CD4-positive, CD25-positive, alpha-beta regulatory T cell (primary cell): Measurements from ENCODE around the gene TFAP2E. TPM values are rescaled to one million over a fixed set of nuclear protein-coding genes. Genes with fewer than 3 reads are reported as not detected.

ENCODE experiments used
- ATAC-seq, 2 donors: fragments of 150-1000 bp; cut with Tn5 transposase; one replicate each; pipeline ENCODE4 v1.10.0; 2021; ENCODE audit warnings: low read depth in 2 of 2, moderate number of reproducible peaks in 2 of 2, moderate library complexity in 1 of 2
- DNase-seq, 3 donors: peaks; one replicate each; pipeline versions ENCODE4 v3.0.0 to v3.0.0-alpha.2; 2012 to 2022; ENCODE audit warnings: mixed read lengths in 1 of 3
- H3K27ac ChIP-seq: one replicate; pipeline ENCODE4 v1.7.0; 2013; ENCODE audit warnings: mild to moderate bottlenecking, low read length; ENCODE audit not compliant: insufficient read depth, poor library complexity, severe bottlenecking
- H3K27me3 ChIP-seq: one replicate; pipeline ENCODE4 v1.7.0; 2013; ENCODE audit warnings: low read length; ENCODE audit not compliant: control insufficient read depth, insufficient read depth
- H3K36me3 ChIP-seq: one replicate; pipeline ENCODE4 v1.7.0; 2013; ENCODE audit warnings: mild to moderate bottlenecking, low read length, moderate library complexity; ENCODE audit not compliant: control insufficient read depth, insufficient read depth
- H3K4me1 ChIP-seq: 2 replicates; pipeline ENCODE4 v1.7.0; 2013; ENCODE audit warnings: mild to moderate bottlenecking, low read length; ENCODE audit not compliant: insufficient read depth, control insufficient read depth, poor library complexity, severe bottlenecking
- H3K4me3 ChIP-seq: one replicate; pipeline ENCODE4 v1.7.0; 2013; ENCODE audit warnings: low read depth, mild to moderate bottlenecking, low read length, moderate library complexity
- H3K9me3 ChIP-seq, 2 experiments: 1 replicate in 1 of 2; 2 replicates in 1 of 2; pipeline ENCODE4 v1.7.0; 2013; ENCODE audit warnings: low read length in 2 of 2, mild to moderate bottlenecking in 1 of 2, moderate library complexity in 1 of 2; ENCODE audit not compliant: control insufficient read depth in 2 of 2
- H3K27ac Mint-ChIP-seq, 3 donors: one replicate each; pipeline ENCODE4 v1.8.0; 2020 to 2022; ENCODE audit warnings: mild to moderate bottlenecking in 3 of 3, mixed read lengths in 3 of 3, moderate library complexity in 2 of 3
- H3K27me3 Mint-ChIP-seq: one replicate; pipeline ENCODE4 v1.8.0; 2022; ENCODE audit warnings: mild to moderate bottlenecking, mixed read lengths
- H3K36me3 Mint-ChIP-seq: one replicate; pipeline ENCODE4 v1.8.0; 2020; ENCODE audit warnings: mixed read lengths
- H3K4me1 Mint-ChIP-seq, 4 donors: one replicate each; pipeline ENCODE4 v1.8.0; 2020 to 2022; ENCODE audit warnings: mixed read lengths in 4 of 4, mild to moderate bottlenecking in 1 of 4
- H3K4me3 Mint-ChIP-seq, 4 donors: one replicate each; pipeline ENCODE4 v1.8.0; 2020 to 2022; ENCODE audit warnings: mild to moderate bottlenecking in 4 of 4, mixed read lengths in 4 of 4, moderate library complexity in 3 of 4
- H3K9me3 Mint-ChIP-seq, 7 donors: one replicate each; pipeline ENCODE4 v1.8.0; 2020 to 2022; ENCODE audit warnings: mixed read lengths in 7 of 7, mild to moderate bottlenecking in 3 of 7, moderate library complexity in 2 of 7
- polyA plus RNA-seq, 4 donors: library from polyadenylated mRNA; unstranded; fragments of 300-500 nt; fragmentation: Illumina TruSeq; gene quantifications; one replicate each; pipeline ENCODE4 v1.2.3, GENCODE V29; 2021
- total RNA-seq: library from RNA; stranded (reverse); gene quantifications from one replicate; pipeline ENCODE4 v1.2.3, GENCODE V29; 2022

The TFAP2E gene
- total and polyA plus RNA-seq, 5 donors from 2014 or later = 0.17 to 5.1 (median 0.46) TPM; not detected in 1

DNA sequence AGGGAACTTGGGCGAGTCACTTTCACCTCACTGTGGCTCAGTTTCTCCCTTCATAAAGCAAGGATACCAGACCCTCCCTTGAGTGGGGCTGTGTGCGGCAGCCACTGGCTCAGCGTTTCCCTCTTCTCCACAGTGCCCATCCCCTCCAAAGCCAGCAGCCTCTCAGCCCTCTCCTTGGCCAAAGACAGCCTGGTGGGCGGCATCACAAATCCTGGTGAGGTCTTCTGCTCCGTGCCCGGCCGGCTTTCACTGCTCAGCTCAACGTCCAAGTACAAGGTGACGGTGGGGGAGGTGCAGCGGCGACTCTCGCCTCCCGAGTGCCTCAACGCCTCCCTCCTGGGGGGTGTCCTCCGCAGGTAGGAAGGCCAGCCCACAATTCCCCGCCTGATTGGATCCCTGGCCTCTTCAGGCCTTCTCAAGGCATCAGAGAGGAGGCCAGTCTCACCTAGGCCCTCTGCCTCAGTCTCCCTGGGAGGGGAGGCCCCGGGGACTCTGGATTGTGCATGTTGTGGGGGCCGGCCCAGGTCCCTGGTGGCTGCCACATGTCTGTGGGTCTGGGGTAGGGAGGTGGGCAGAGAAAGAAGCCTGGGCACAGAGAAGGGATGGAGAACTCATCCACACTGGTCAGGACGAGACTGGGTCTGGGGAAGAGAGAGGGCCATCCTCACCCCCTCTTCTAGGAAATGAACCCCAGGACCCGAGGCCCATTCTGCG is 15.2 kb downstream of the TFAP2E start:
- Mint-ChIP-seq H3K9me3 (no peaks in the 10 kb centered on the region), H3K27ac (no peak overlapping the region)
- no peak for ATAC-seq

DNA sequence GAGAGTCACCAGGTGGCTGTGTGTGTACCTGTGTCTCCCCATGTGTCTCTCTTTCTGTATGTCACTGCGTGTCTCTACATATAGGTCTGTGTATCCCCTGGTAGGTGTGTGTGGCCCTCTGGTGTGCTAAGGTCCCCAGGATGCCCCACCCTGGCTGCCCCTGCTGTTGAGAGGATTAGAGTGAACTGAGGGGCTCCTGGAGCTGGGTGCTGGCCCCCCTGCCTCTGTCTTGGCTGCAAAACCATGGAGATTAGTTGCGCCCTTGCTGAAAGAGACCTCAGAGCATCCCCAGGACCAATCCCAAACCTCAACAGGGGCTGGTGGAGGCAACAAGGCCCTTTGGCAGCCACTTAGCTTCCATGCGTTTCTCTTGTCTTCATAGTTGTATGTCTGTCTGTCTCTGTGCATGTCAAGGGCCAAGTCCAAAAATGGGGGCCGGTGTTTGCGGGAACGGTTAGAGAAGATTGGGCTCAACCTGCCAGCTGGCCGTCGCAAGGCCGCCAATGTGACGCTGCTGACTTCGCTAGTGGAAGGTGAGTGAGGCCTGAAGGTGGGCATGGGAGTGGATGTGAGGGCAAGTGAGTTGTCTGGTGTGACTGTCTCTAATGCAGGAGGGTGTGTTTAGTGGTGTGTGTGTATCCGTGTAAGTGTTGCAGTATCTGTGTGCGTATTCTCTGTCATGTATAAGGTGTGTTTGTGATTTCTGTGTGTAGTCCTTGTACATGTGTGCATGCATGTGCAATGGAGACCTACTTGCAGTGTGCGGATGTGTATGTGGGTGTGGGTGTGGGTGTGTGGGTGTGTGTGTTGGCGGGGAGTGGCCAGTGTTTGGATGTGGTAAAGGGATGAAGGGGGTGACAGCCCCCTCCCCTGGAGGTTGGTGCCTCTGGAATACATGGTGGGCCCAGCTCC is 16.7 kb downstream of the TFAP2E start:
- Histone ChIP-seq H3K9me3 (no peaks in the 10 kb centered on the region), H3K27ac (no peak overlapping the region), H3K27me3 (no peaks in the 10 kb centered on the region), H3K4me3 (no peak overlapping the region), H3K4me1 (no peaks in the 10 kb centered on the region), H3K36me3 (peaks cover 5% of the 10 kb centered on the region)
- ATAC-seq (peak in 1 of 2 donors; percentile 10), DNase-seq (no peak)
- H3K36me3 Mint-ChIP-seq = peaks cover 18% of the 10 kb centered on the region
- H3K4me3 Mint-ChIP-seq = no peak overlapping the region
- H3K27ac Mint-ChIP-seq = peak overlapping the region in 1 of 3 donors; percentile 82
- peaks cover 0 to 12% (median 3%) of the 10 kb centered on the region in 4 donors for H3K4me1 Mint-ChIP-seq
- no peaks in the 10 kb centered on the region for H3K27me3 Mint-ChIP-seq
- H3K9me3 Mint-ChIP-seq = no peaks in the 10 kb centered on the region

More for the DNA sequence above, 15.2 kb downstream of the TFAP2E start:
- Mint-ChIP-seq H3K36me3 (peaks cover 18% of the 10 kb centered on the region), H3K4me3 (no peak overlapping the region), H3K27me3 (no peaks in the 10 kb centered on the region), H3K4me1 (peaks cover 0 to 12% (median 1%) of the 10 kb centered on the region in 4 donors)
- no peak for DNase-seq
- no peak overlapping the region for H3K27ac ChIP-seq
- H3K36me3 ChIP-seq = peaks cover 5% of the 10 kb centered on the region
- H3K4me1 ChIP-seq = no peaks in the 10 kb centered on the region
- no peak overlapping the region for H3K4me3 ChIP-seq
- H3K9me3 ChIP-seq = no peaks in the 10 kb centered on the region
- no peaks in the 10 kb centered on the region for H3K27me3 ChIP-seq

DNA sequence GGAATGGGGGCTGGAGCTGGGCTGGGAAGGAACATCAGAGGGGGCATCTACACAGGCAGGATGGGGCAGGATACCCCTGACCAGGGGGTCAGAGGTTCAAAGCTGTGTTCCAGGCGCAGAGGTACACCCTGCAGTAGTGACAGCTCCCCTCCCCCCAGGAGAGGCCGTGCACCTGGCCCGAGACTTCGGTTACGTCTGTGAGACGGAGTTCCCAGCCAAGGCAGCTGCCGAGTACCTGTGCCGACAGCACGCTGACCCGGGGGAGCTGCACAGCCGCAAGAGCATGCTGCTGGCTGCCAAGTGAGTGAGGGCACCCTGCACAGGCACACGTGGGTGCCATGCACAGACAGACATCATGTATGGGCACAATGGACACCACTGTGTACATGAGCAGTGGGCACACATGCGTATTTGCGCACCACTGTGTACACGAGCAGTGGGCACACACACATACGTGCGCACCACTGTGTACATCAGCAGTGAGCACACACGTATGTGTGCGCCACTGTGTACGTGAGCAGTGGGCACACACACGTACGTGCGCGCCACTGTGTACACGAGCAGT is 17.4 kb downstream of the TFAP2E start:
- H3K27me3 Mint-ChIP-seq = no peaks in the 10 kb centered on the region
- peaks cover 18% of the 10 kb centered on the region for H3K36me3 Mint-ChIP-seq
- no peaks in the 10 kb centered on the region for H3K27me3 ChIP-seq
- H3K4me3 Mint-ChIP-seq = no peak overlapping the region
- H3K27ac Mint-ChIP-seq = no peak overlapping the region
- ATAC-seq = no peak
- no peak overlapping the region for H3K27ac ChIP-seq
- no peak for DNase-seq
- no peak overlapping the region for H3K4me3 ChIP-seq
- peaks cover 5% of the 10 kb centered on the region for H3K36me3 ChIP-seq
- H3K9me3 ChIP-seq = no peaks in the 10 kb centered on the region
- H3K9me3 Mint-ChIP-seq = no peaks in the 10 kb centered on the region
- no peaks in the 10 kb centered on the region for H3K4me1 ChIP-seq
- H3K4me1 Mint-ChIP-seq = peaks cover 0 to 12% (median 3%) of the 10 kb centered on the region in 4 donors

DNA sequence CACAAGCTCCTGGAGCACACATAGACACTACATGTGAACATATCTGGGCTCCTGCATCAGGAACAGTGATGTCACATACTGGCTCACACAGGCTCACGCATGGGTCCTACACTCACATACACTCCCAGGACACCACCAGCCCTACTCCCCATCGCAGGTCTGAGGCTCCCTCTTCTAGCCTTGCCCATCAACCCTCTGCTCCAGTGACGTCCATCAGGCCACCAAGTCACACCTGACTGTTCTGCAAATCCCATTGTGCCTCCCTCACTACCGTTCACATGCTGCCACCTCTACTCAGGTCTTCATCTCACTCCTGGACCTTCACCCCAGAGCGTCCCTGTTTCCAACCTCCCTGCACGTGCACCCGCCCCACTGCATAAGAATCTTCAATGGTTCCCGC is 18.1 kb downstream of the TFAP2E start:
- H3K27me3 Mint-ChIP-seq = no peaks in the 10 kb centered on the region
- peaks cover 18% of the 10 kb centered on the region for H3K36me3 Mint-ChIP-seq
- ATAC-seq (no peak), DNase-seq (no peak)
- Histone ChIP-seq H3K27me3 (no peaks in the 10 kb centered on the region), H3K36me3 (peaks cover 5% of the 10 kb centered on the region), H3K27ac (no peak overlapping the region), H3K4me3 (no peak overlapping the region), H3K4me1 (no peaks in the 10 kb centered on the region), H3K9me3 (no peaks in the 10 kb centered on the region)
- H3K4me3 Mint-ChIP-seq = no peak overlapping the region
- H3K4me1 Mint-ChIP-seq = peaks cover 0 to 12% (median 3%) of the 10 kb centered on the region in 4 donors
- H3K9me3 Mint-ChIP-seq = no peaks in the 10 kb centered on the region
- peak overlapping the region in 1 of 3 donors; percentile 31 for H3K27ac Mint-ChIP-seq

DNA sequence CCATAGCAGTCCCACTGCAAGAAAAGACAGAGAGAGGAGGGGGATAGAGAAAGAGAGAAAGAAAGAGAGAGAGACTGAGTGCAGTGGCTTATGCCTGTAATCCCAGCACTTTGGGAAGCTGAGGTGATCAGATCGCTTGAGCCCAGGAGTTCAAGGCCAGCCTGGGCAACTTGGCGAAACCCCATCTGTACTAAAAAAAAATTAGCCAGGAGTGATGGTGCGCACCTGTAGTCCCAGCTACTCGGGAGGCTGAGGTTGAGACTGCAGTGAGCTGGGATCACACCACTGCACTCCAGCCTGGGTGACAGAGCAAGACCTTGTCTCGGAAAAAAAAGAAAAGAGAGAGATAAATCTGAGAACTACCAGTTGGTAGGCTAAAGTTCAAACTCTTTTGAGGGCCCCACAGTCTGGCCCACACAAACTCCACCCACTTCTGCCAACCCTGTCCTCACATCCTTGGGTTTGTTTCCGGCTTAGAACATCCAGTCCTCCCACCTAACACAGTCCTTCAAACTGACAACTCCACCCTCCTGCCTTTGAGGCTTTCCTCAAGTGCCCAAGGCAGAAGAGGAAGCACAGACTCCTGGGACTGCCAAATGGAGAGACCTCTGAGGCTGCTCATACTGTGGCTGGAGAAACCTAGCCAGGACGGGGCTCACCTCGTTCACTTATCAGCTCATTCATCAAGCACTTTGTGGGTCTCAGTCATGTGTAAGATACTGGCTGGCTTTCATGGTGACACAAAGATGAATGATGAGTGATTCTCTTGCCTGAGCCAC is 20.1 kb downstream of the TFAP2E start:
- Mint-ChIP-seq H3K27me3 (no peaks in the 10 kb centered on the region), H3K4me1 (peaks cover 0 to 12% (median 3%) of the 10 kb centered on the region in 4 donors), H3K4me3 (no peak overlapping the region), H3K9me3 (no peaks in the 10 kb centered on the region), H3K27ac (peak overlapping the region in 2 of 3 donors; percentile 48 to 74), H3K36me3 (peaks cover 18% of the 10 kb centered on the region)
- no peak overlapping the region for H3K4me3 ChIP-seq
- H3K27me3 ChIP-seq = no peaks in the 10 kb centered on the region
- DNase-seq (peak in 1 of 3 donors; percentile 42), ATAC-seq (peak in 1 of 2 donors; percentile 21)
- H3K4me1 ChIP-seq = no peaks in the 10 kb centered on the region
- H3K36me3 ChIP-seq = peaks cover 8% of the 10 kb centered on the region
- H3K27ac ChIP-seq = no peak overlapping the region
- no peaks in the 10 kb centered on the region for H3K9me3 ChIP-seq

DNA sequence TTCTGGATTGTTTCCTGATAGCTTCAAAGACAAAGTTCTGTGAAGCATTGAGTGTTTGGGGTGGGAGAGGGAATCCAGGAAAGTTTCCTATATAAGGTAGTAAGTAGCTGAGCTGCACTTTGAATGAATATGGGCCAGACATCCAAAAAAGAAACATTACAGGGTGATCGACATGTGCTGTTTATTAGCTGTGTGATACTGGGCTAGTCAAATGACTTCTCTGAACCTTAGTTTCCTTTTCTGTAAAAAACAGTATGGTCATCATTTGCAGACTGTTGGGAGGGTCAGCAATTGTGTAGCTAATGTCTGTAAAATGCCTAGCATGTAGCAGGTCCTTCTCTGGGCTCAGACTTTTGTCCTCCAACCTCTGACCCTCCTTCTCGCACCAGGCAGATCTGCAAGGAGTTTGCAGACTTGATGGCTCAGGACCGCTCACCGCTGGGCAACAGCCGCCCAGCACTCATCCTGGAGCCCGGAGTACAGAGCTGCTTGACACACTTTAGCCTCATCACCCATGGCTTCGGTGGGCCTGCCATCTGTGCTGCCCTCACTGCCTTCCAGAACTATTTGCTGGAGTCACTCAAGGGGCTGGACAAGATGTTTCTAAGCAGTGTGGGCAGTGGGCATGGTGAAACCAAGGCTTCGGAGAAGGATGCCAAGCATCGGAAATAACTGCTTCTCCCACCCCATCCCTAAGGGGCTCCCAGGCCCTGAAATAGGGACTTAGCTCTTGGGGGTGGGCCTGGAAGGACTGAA is 21.1 kb downstream of the TFAP2E start:
- no peak overlapping the region for H3K4me3 Mint-ChIP-seq

More for the DNA sequence above, 21.1 kb downstream of the TFAP2E start:
- Histone ChIP-seq H3K4me3 (no peak overlapping the region), H3K9me3 (no peaks in the 10 kb centered on the region), H3K27ac (no peak overlapping the region), H3K4me1 (no peaks in the 10 kb centered on the region), H3K27me3 (no peaks in the 10 kb centered on the region), H3K36me3 (peaks cover 13% of the 10 kb centered on the region)
- Mint-ChIP-seq H3K4me1 (peaks cover 0 to 12% (median 4%) of the 10 kb centered on the region in 4 donors), H3K9me3 (no peaks in the 10 kb centered on the region), H3K36me3 (peaks cover 17% of the 10 kb centered on the region), H3K27ac (peak overlapping the region in 1 of 3 donors; percentile 22), H3K27me3 (no peaks in the 10 kb centered on the region)
- DNase-seq (no peak), ATAC-seq (no peak)
